K562 (cell line): ENCODE measurements around the gene CMIP. TPM values are rescaled to one million over a fixed set of nuclear protein-coding genes. Genes with fewer than 3 reads are reported as not detected.
A peak's percentile ranks its signal among the peaks of the same experiment; 100 is the strongest.

Source experiments
- CBFA2T3 ChIP-seq: fragments of 450-650 bp; IDR thresholded peaks from 2 replicates; pipeline ENCODE4 v1.6.1; 2017
- JUND ChIP-seq, 2 experiments: IDR thresholded peaks; 2 replicates in 1 of 2; 3 replicates in 1 of 2; pipeline ENCODE4 v1.6.1; 2011; ENCODE audit warnings: borderline replicate concordance in 2 of 2, low read depth in 2 of 2, low read length in 2 of 2, improper control_type of control experiment in 1 of 2, missing biosample characterization in 1 of 2, missing genetic modification characterization in 1 of 2, missing genetic modification reagents in 1 of 2
- MEIS2 ChIP-seq: fragments of 450-650 bp; IDR thresholded peaks from 2 replicates; pipeline ENCODE4 v1.6.1; 2014; ENCODE audit warnings: mild to moderate bottlenecking; ENCODE audit not compliant: partially characterized antibody
- PHF21A ChIP-seq: fragments of 450-650 bp; IDR thresholded peaks from 2 replicates; pipeline ENCODE4 v1.6.1; 2017; ENCODE audit warnings: low read depth, borderline replicate concordance
- SETDB1 ChIP-seq: IDR thresholded peaks from one replicate; pipeline ENCODE4 v1.6.1; 2012; ENCODE audit warnings: low read length, control low read depth, inconsistent platforms
- STAT5B ChIP-seq: fragments of 250-450 bp; sonication (Bioruptor Pico); IDR thresholded peaks from 2 replicates; pipeline ENCODE4 v1.8.0; 2021; ENCODE audit warnings: mild to moderate bottlenecking, inconsistent platforms
- TAF1 ChIP-seq: IDR thresholded peaks from 2 replicates; pipeline ENCODE4 v1.6.1; 2011; ENCODE audit warnings: mild to moderate bottlenecking, low read length, moderate library complexity; ENCODE audit not compliant: insufficient read depth, control insufficient read depth, severe bottlenecking; ENCODE audit errors: extremely low read depth
- TBP ChIP-seq: optimal IDR thresholded peaks from 2 replicates; pipeline ENCODE3; 2011; ENCODE audit warnings: low read depth, low read length, improper control_type of control experiment
- TRIM28 ChIP-seq: fragments of 450-650 bp; IDR thresholded peaks from 2 replicates; pipeline ENCODE4 v1.6.1; 2017
- ZNF146 ChIP-seq: IDR thresholded peaks from one replicate; pipeline ENCODE4 v1.6.1; 2018; ENCODE audit warnings: missing compliant biosample characterization; ENCODE audit not compliant: unreplicated experiment
- polyA plus RNA-seq, 8 experiments: library from polyadenylated mRNA; depleted of rRNA in 4 of 8; stranded (reverse) in 5 of 8; unstranded in 3 of 8; fragments of >200 nt; fragmentation: Nextera tagmentation in 2 of 8; fragmentation: Illumina TruSeq in 1 of 8; extraction: Ambion mirVana in 2 of 8; extraction: Trizol in 1 of 8; gene quantifications; 2 replicates each; pipeline versions ENCODE4 v1.2.1 to v1.2.3, GENCODE V29; 2011 to 2014; ENCODE audit warnings: inconsistent platforms in 1 of 8, missing spikeins in 1 of 8
- total RNA-seq, 7 experiments: library from RNA; depleted of rRNA in 6 of 7; stranded (reverse); fragments of >200 nt in 6 of 7; fragmentation: Illumina TruSeq in 2 of 7; extraction: Trizol in 2 of 7; gene quantifications; 2 replicates each; pipeline versions ENCODE4 v1.2.1 to v1.2.3, GENCODE V29; 2011 to 2021; ENCODE audit warnings: low replicate concordance in 1 of 7
- TF ChIP-seq, protein P1 (sequence below), 3 experiments: IDR thresholded peaks in 2 of 3; conservative IDR thresholded peaks in 1 of 3; 2 replicates each; pipeline ENCODE4 v1.5.1; 2011 to 2012; ENCODE audit warnings: low read length in 3 of 3, mild to moderate bottlenecking in 3 of 3, control low read depth in 2 of 3, improper control_type of control experiment in 1 of 3, inconsistent platforms in 1 of 3, low read depth in 1 of 3, mixed read lengths in 1 of 3, moderate library complexity in 1 of 3; ENCODE audit not compliant: insufficient read depth in 2 of 3
- TF ChIP-seq, protein P2 (sequence below): sonication (generic); formaldehyde crosslinking; IDR thresholded peaks from 2 replicates; pipeline ENCODE4 v1.8.0; 2022; ENCODE audit warnings: missing genetic modification reagents, mild to moderate bottlenecking, moderate library complexity, borderline replicate concordance
- TF ChIP-seq, protein P3 (sequence below): fragments of 450-650 bp; IDR thresholded peaks from 2 replicates; pipeline ENCODE4 v1.6.1; 2014; ENCODE audit warnings: low read depth, mild to moderate bottlenecking, moderate library complexity, borderline replicate concordance

The CMIP gene
- total and polyA plus RNA-seq, 9 of the 15 experiments (the other 6 are each of a cell fraction or from before 2014, with no cell fraction given): 0.94 to 82.5 (median 10.3) TPM

DNA sequence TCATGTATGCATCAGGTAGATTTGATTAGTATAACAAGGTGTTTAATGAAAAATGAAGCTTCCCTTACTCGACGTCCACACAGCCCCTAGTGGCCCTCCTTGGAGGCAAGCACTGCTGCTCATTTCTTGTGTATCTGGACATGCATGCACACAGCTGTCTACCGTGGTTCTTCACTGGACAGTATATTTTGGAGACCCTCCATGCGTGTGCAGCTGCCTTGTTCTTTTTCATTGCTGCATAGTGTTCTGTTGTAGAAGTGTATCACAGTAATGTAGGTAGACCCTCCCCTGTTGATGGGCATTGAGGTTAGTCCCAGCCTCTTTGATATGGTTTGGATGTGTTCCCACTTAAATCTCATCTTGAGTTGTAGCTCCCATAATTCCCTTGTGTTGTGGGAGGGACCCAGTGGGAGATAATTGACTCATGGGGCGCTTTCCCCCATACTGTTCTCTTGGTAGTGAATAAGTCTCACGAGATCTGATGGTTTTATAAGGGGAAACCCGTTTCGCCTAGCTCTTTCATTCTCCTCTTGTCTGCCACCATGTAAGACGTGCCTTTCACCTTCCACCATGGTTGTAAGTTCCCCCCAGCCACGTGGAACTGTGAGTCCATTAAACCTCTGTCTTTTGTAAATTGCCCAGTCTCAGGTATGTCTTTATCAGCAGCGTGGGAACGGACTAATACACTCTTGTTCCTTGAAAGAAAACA, 6.3 kb downstream of the CMIP start (continued):
- TF ChIP-seq, protein P1, sequence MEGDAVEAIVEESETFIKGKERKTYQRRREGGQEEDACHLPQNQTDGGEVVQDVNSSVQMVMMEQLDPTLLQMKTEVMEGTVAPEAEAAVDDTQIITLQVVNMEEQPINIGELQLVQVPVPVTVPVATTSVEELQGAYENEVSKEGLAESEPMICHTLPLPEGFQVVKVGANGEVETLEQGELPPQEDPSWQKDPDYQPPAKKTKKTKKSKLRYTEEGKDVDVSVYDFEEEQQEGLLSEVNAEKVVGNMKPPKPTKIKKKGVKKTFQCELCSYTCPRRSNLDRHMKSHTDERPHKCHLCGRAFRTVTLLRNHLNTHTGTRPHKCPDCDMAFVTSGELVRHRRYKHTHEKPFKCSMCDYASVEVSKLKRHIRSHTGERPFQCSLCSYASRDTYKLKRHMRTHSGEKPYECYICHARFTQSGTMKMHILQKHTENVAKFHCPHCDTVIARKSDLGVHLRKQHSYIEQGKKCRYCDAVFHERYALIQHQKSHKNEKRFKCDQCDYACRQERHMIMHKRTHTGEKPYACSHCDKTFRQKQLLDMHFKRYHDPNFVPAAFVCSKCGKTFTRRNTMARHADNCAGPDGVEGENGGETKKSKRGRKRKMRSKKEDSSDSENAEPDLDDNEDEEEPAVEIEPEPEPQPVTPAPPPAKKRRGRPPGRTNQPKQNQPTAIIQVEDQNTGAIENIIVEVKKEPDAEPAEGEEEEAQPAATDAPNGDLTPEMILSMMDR (IDR thresholded peaks at IDR 0.05 in 2 of 3, conservative IDR thresholded peaks at IDR 0.05 in 1 of 3; ENCODE audit: insufficient read depth in 2 of 3, low read depth in 1 of 3, low read length in 3 of 3): peak in 2 of 3 experiments; percentile 21 to 34; a peak in 1 of 6 replicates
- TF ChIP-seq, protein P2, sequence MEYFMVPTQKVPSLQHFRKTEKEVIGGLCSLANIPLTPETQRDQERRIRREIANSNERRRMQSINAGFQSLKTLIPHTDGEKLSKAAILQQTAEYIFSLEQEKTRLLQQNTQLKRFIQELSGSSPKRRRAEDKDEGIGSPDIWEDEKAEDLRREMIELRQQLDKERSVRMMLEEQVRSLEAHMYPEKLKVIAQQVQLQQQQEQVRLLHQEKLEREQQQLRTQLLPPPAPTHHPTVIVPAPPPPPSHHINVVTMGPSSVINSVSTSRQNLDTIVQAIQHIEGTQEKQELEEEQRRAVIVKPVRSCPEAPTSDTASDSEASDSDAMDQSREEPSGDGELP (CRISPR knock-in tag): peak; percentile 49
- TF ChIP-seq PHF21A (no peak), TAF1 (peak; percentile 15), MEIS2 (no peak), STAT5B (no peak), TBP (peak; percentile 35), JUND (IDR thresholded peaks at IDR 0.05; ENCODE audit: borderline replicate concordance, low read depth, low read length) (no peak), JUND (tag; IDR thresholded peaks at IDR 0.05; ENCODE audit: borderline replicate concordance, low read depth, low read length) (no peak), CBFA2T3 (no peak), ZNF146 (CRISPR knock-in tag) (peak; percentile 98), SETDB1 (no peak), TRIM28 (peak; percentile 89; the same call in 1 of the 2 replicates)
- TF ChIP-seq, protein P3, sequence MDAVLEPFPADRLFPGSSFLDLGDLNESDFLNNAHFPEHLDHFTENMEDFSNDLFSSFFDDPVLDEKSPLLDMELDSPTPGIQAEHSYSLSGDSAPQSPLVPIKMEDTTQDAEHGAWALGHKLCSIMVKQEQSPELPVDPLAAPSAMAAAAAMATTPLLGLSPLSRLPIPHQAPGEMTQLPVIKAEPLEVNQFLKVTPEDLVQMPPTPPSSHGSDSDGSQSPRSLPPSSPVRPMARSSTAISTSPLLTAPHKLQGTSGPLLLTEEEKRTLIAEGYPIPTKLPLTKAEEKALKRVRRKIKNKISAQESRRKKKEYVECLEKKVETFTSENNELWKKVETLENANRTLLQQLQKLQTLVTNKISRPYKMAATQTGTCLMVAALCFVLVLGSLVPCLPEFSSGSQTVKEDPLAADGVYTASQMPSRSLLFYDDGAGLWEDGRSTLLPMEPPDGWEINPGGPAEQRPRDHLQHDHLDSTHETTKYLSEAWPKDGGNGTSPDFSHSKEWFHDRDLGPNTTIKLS: peak; percentile 48; the same call in 1 of the 2 replicates
